ENCODE measurements around the gene EPYC.

The EPYC gene

DNA sequence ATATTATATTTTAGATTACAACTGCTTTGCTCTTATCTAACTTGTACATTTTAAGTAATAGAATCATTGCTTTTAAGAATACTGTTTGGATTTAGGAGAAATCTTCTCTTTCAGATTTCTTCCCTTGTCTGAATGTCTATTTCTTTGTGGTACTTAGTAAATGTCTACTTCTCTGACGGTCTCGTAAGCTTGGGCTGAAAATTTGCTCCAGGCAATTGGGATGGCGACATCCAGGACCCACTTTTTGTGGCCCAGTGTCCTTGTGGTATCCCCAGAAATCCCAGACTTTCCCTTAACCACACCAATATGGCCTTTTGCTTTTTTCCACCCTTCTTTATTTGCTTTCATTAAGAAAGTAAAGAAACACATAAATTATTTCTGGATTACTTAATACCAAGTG, 25.8 kb downstream of the EPYC start:
- no peak for TF ChIP-seq FOXA1 (IDR thresholded peaks at IDR 0.05)
- no peak for TF ChIP-seq FOXM1 (IDR thresholded peaks at IDR 0.05; ENCODE audit: borderline replicate concordance)
- TF ChIP-seq, protein P1, sequence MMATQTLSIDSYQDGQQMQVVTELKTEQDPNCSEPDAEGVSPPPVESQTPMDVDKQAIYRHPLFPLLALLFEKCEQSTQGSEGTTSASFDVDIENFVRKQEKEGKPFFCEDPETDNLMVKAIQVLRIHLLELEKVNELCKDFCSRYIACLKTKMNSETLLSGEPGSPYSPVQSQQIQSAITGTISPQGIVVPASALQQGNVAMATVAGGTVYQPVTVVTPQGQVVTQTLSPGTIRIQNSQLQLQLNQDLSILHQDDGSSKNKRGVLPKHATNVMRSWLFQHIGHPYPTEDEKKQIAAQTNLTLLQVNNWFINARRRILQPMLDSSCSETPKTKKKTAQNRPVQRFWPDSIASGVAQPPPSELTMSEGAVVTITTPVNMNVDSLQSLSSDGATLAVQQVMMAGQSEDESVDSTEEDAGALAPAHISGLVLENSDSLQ (IDR thresholded peaks at IDR 0.05): no peak
- TF ChIP-seq FOXK2 (IDR thresholded peaks at IDR 0.05): no peak
- TF ChIP-seq ARNT (IDR thresholded peaks at IDR 0.05): no peak
- TF ChIP-seq ELF4 (IDR thresholded peaks at IDR 0.05): no peak
- POLR2A ChIA-PET: no interaction called here
- CTCF ChIA-PET: interaction anchor here (0.9 to 2.3 kb wide), 5 partner anchors 130 to 387 kb away, joined by 3 to 7 read pairs (median 4); no protein-coding TSS in a partner anchor
- DNase-seq (ENCODE audit: extremely low spot score): no peak

DNA sequence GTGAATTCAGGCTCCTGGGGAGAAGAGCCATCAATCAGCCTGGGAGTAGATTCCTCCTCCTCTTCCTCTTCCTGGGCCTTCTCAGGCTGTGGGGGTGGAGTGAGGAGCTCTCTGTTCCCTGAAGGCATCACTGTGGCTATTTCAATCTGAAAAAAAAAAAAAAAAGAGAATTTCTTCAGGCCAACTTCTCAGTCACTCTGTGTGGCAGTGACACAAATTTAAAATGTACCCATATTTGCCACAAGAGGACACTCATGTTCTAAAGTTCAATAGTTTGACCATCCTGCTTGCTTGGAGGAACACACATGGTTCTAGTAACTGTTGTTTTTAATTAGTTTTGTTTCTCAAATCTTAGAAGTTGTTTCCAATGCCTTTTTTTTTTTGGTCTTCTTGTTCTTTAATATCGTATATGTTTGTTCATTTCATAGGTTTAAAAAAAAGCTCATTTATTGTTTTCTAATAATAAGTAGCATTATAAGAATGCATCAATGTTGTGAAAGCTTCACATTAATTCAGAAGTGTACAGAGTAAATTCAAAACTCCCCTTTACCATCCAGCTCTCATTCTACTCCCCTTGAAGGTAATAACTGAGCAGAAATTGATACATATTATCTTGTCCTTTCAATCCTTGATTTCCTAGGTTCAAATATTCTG, 26.5 kb downstream of the EPYC start:
- 0 out of 2 replicates have a peak, but pooled peaks have one; percentile 23 for TF ChIP-seq ZNF384 (IDR thresholded peaks at IDR 0.05)
- TF ChIP-seq, protein P1 (IDR thresholded peaks at IDR 0.05): no peak
- ChIA-PET POLR2A (no interaction called here), CTCF (interaction anchor here (0.9 to 1.0 kb wide), 4 partner anchors 130 to 388 kb away, joined by 3 to 7 read pairs (median 4); no protein-coding TSS in a partner anchor)
- peak; percentile 51 for DNase-seq (ENCODE audit: extremely low spot score)

DNA sequence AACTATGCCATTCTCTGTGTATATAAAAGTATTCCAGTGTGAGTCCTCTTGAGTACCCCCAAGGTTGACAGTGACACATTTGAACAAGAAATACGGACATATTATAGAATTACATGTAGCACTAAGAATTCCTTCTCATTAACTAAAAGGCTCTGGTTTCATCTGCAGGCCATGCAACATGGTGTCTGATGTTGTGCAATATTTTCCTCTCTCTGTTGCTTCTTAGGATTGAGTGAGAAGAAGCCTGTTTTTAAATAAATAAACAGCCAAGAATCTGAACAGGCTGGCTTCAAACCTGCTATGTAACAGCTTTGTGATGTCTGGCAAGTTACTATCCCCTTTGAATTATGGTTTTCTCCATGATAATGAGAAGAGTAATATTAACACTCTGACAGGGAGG, 27.5 kb downstream of the EPYC start:
- ChIA-PET CTCF (interaction anchor here (1.0 kb wide), 1 partner anchor 378 kb away, joined by 4 read pairs; no protein-coding TSS in a partner anchor), POLR2A (no interaction called here)
- no peak for DNase-seq (ENCODE audit: extremely low spot score)
- TF ChIP-seq CTBP1 (IDR thresholded peaks at IDR 0.05; ENCODE audit: borderline replicate concordance): no peak
- TF ChIP-seq FOXM1 (IDR thresholded peaks at IDR 0.05; ENCODE audit: borderline replicate concordance): no peak
- no peak for TF ChIP-seq NFRKB (IDR thresholded peaks at IDR 0.05)
- TF ChIP-seq ZNF384 (IDR thresholded peaks at IDR 0.05): no peak
- TF ChIP-seq L3MBTL2 (conservative IDR thresholded peaks at IDR 0.05): no peak
- TF ChIP-seq SP1 (IDR thresholded peaks at IDR 0.05): no peak
- TF ChIP-seq, protein P1 (IDR thresholded peaks at IDR 0.05): no peak
- TF ChIP-seq BHLHE40 (IDR thresholded peaks at IDR 0.05; ENCODE audit: borderline replicate concordance): no peak
- TF ChIP-seq ELF4 (IDR thresholded peaks at IDR 0.05): no peak
- no peak for TF ChIP-seq LEF1 (IDR thresholded peaks at IDR 0.05; ENCODE audit: borderline replicate concordance)
- no peak for TF ChIP-seq TARDBP (IDR thresholded peaks at IDR 0.05)
- no peak for TF ChIP-seq HDGF (IDR thresholded peaks at IDR 0.05; ENCODE audit: borderline replicate concordance)

DNA sequence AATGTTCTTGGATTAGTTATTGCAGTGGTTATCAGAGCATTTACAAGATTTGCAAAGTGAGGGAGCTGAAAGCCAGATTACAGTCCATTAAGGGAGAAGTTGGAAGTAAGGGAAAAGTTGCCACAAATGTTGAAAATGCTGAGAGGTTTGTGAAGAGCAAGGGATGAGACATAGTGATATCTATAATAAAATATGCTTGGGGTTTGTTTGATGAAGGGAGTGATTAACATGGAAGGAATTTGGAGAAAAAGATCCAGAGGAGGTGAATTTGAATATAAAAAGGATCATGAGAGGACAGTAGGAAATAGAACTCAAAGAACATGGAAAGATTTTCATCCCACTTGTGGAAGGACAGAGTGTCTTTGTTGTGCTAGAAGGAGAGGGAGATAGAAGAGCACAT, 30.5 kb downstream of the EPYC start:
- POLR2A ChIA-PET: no interaction called here
- no peak for DNase-seq (ENCODE audit: extremely low spot score)
- TF ChIP-seq ELF4 (IDR thresholded peaks at IDR 0.05) (no peak), L3MBTL2 (conservative IDR thresholded peaks at IDR 0.05) (no peak), SUZ12 (IDR thresholded peaks at IDR 0.05) (no peak)
- TF ChIP-seq, protein P1 (IDR thresholded peaks at IDR 0.05): no peak
- CTCF ChIA-PET: interaction anchor here (0.6 kb wide), 1 partner anchor 88 kb away, joined by 4 read pairs; no protein-coding TSS in a partner anchor

DNA sequence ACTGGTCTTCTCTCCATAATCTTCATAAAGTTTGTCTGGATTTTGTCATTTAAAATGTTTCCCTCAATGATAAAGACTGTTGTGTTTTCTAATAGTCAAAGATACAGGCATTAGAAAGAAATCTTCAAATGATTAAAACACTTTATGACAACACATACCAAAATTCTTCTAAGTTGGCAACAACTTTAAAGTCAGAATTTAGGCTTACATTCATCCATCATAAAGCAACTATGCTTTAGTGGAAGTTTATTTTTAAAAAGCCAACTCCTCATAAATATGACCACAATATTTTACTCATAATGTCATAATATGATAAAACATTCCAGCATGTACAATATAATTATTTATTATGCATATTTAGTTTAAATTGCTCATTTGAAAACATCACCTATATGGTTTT, 32.5 kb downstream of the EPYC start:
- TF ChIP-seq SUZ12 (IDR thresholded peaks at IDR 0.05): no peak
- TF ChIP-seq HDGF (IDR thresholded peaks at IDR 0.05; ENCODE audit: borderline replicate concordance): no peak
- TF ChIP-seq FOXK2 (IDR thresholded peaks at IDR 0.05): no peak
- no peak for TF ChIP-seq BHLHE40 (IDR thresholded peaks at IDR 0.05; ENCODE audit: borderline replicate concordance)
- no peak for TF ChIP-seq NFRKB (IDR thresholded peaks at IDR 0.05)
- TF ChIP-seq FOXA1 (IDR thresholded peaks at IDR 0.05): no peak
- TF ChIP-seq L3MBTL2 (conservative IDR thresholded peaks at IDR 0.05): no peak
- TF ChIP-seq, protein P1 (IDR thresholded peaks at IDR 0.05): no peak
- TF ChIP-seq CTBP1 (IDR thresholded peaks at IDR 0.05; ENCODE audit: borderline replicate concordance): no peak
- TF ChIP-seq ARNT (IDR thresholded peaks at IDR 0.05): no peak
- TF ChIP-seq TARDBP (IDR thresholded peaks at IDR 0.05): no peak
- no peak for TF ChIP-seq ZNF384 (IDR thresholded peaks at IDR 0.05)
- no peak for TF ChIP-seq FOXM1 (IDR thresholded peaks at IDR 0.05; ENCODE audit: borderline replicate concordance)
- DNase-seq (ENCODE audit: extremely low spot score): no peak
- POLR2A ChIA-PET: no interaction called here
- CTCF ChIA-PET: no interaction called here

DNA sequence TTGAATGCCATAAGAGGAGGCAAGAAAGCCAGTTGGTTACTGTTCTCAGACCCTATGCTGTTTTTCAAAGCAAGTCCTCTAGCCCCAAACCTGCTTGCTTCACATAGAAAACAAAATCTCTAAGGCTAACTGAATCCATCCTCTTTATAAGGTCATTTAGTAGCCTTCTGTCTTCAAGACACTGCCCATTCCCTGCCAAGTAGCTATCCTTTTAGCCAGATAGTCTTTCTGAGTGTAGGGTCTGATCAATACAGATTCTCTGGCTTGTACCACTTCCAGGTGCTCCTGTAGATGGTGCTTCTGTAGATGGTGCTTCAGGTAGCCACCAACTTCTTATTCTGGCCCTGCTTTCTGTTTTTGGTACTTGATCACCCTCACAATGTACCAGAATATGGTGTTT, 33.9 kb downstream of the EPYC start:
- TF ChIP-seq CTBP1 (IDR thresholded peaks at IDR 0.05; ENCODE audit: borderline replicate concordance) (no peak), L3MBTL2 (conservative IDR thresholded peaks at IDR 0.05) (no peak), SUZ12 (IDR thresholded peaks at IDR 0.05) (no peak), FOXA1 (IDR thresholded peaks at IDR 0.05) (no peak), LEF1 (IDR thresholded peaks at IDR 0.05; ENCODE audit: borderline replicate concordance) (no peak), FOXM1 (IDR thresholded peaks at IDR 0.05; ENCODE audit: borderline replicate concordance) (no peak), ARNT (IDR thresholded peaks at IDR 0.05) (no peak), SP1 (IDR thresholded peaks at IDR 0.05) (no peak), FOXK2 (IDR thresholded peaks at IDR 0.05) (no peak), BHLHE40 (IDR thresholded peaks at IDR 0.05; ENCODE audit: borderline replicate concordance) (no peak), HDGF (IDR thresholded peaks at IDR 0.05; ENCODE audit: borderline replicate concordance) (no peak)
- TF ChIP-seq, protein P1 (IDR thresholded peaks at IDR 0.05): no peak
- no peak for DNase-seq (ENCODE audit: extremely low spot score)
- POLR2A ChIA-PET: no interaction called here
- CTCF ChIA-PET: no interaction called here

Measured in HEK293T (cell line).